A549 (cell line): Measurements from ENCODE around the gene PTPN1.

Source experiments
- CEBPB ChIP-seq, 2 experiments: fragments of >200 bp in 1 of 2; sonication (Bioruptor Twin) in 1 of 2; formaldehyde crosslinking in 1 of 2; IDR thresholded peaks; 2 replicates each; pipeline ENCODE4 v1.6.1; 2012 to 2016
- EHF ChIP-seq: fragments of 250-450 bp; sonication (Bioruptor Pico); IDR thresholded peaks from 2 replicates; pipeline ENCODE4 v1.5.0; 2020; ENCODE audit warnings: mild to moderate bottlenecking
- HOXA7 ChIP-seq: fragments of 250-450 bp; sonication (Bioruptor Pico); IDR thresholded peaks from 2 replicates; pipeline ENCODE4 v1.5.0; 2020; ENCODE audit warnings: mild to moderate bottlenecking, moderate library complexity
- KDM1A ChIP-seq: fragments of 200-600 bp; sonication (generic); IDR thresholded peaks from 2 replicates; pipeline ENCODE4 v1.6.1; 2016; ENCODE audit warnings: low read depth, mild to moderate bottlenecking
- MAFK ChIP-seq: fragments of 450-650 bp; IDR thresholded peaks from 2 replicates; pipeline ENCODE4 v1.6.1; 2014; ENCODE audit not compliant: partially characterized antibody
- MAZ ChIP-seq: fragments of 150-350 bp; IDR thresholded peaks from 2 replicates; pipeline ENCODE4 v1.6.1; 2014; ENCODE audit warnings: antibody characterized with exemption, low read depth, low read length, borderline replicate concordance
- NFE2L2 ChIP-seq: fragments of 150-350 bp; conservative IDR thresholded peaks from 2 replicates; pipeline ENCODE4 v1.6.1; 2014; ENCODE audit warnings: low read length
- NR3C1 ChIP-seq: fragments of >200 bp; sonication (Bioruptor Twin); formaldehyde crosslinking; IDR thresholded peaks from 3 replicates; pipeline ENCODE4 v1.6.1; 2017
- POLR2A ChIP-seq: IDR thresholded peaks from 2 replicates; pipeline ENCODE4 v1.6.1; 2012; ENCODE audit warnings: mild to moderate bottlenecking, low read length
- RFX5 ChIP-seq: fragments of 450-650 bp; IDR thresholded peaks from 2 replicates; pipeline ENCODE4 v1.7.1; 2014; ENCODE audit warnings: antibody characterized with exemption, mild to moderate bottlenecking, moderate library complexity
- RNF2 ChIP-seq: fragments of 200-600 bp; sonication (generic); IDR thresholded peaks from 2 replicates; pipeline ENCODE4 v1.6.1; 2016; ENCODE audit warnings: low read depth, mild to moderate bottlenecking, antibody characterized with exemption, moderate library complexity, borderline replicate concordance
- SMC3 ChIP-seq: fragments of >200 bp; sonication (Bioruptor Twin); formaldehyde crosslinking; IDR thresholded peaks from 3 replicates; pipeline ENCODE4 v1.6.1; 2018; ENCODE audit warnings: inconsistent platforms
- TP53 ChIP-seq: fragments of 250-450 bp; sonication (Bioruptor Pico); IDR thresholded peaks from 2 replicates; pipeline ENCODE4 v1.5.0; 2021; ENCODE audit warnings: mild to moderate bottlenecking, moderate library complexity
- TF ChIP-seq, protein P1 (sequence below): fragments of >200 bp; sonication (Bioruptor Twin); formaldehyde crosslinking; IDR thresholded peaks from 3 replicates; pipeline ENCODE4 v1.5.1; 2016

DNA sequence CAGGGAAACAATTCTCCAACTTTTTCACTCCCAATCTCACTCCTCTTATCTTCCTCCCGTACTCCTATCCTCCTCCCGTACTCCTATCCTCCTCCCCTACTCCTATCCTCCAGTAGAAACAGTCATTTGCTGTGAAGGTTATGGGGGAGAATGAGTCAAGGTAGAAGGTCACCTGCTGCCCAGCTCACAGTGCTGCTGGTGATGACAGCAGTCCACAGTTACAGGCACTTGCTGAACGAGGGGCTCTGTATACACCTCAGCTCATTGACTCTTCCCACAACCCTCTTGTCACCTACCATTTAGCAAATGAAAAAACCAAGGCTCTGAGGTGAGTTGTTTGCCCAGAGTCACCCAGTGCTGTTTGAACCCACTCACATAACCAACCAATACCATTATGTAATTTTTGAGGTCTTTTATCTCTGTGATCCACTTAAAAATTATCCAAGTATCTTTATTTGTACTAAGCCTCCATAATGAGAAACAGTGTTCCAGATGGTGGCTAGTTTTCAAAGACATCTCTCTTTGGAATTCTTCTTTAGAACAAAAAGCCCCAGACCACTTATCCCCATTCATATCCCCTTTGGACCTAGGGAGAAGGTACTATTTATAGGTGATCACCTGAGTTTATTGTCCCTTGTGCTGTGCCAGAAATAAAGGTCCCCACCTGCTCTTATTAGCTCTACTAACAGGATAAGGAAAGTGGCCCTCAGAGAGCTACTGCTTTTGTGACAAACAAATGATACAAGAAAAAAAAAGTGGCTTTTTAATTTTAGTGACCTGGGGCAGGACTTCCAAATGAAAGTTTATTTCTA, 53.2 kb downstream of the PTPN1 start:
- TF ChIP-seq NR3C1 (no peak), POLR2A (no peak), MAZ (no peak), NFE2L2 (no peak), MAFK (no peak), RNF2 (no peak), CEBPB (IDR thresholded peaks at IDR 0.05) (no peak), RFX5 (no peak), TP53 (CRISPR knock-in tag) (no peak), EHF (CRISPR knock-in tag) (no peak), SMC3 (no peak), HOXA7 (CRISPR knock-in tag) (no peak), KDM1A (no peak)
- TF ChIP-seq, protein P1, sequence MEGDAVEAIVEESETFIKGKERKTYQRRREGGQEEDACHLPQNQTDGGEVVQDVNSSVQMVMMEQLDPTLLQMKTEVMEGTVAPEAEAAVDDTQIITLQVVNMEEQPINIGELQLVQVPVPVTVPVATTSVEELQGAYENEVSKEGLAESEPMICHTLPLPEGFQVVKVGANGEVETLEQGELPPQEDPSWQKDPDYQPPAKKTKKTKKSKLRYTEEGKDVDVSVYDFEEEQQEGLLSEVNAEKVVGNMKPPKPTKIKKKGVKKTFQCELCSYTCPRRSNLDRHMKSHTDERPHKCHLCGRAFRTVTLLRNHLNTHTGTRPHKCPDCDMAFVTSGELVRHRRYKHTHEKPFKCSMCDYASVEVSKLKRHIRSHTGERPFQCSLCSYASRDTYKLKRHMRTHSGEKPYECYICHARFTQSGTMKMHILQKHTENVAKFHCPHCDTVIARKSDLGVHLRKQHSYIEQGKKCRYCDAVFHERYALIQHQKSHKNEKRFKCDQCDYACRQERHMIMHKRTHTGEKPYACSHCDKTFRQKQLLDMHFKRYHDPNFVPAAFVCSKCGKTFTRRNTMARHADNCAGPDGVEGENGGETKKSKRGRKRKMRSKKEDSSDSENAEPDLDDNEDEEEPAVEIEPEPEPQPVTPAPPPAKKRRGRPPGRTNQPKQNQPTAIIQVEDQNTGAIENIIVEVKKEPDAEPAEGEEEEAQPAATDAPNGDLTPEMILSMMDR = no peak
